ENCODE data around the gene SP7.

- TF ChIP-seq POLR2A (IDR thresholded peaks at IDR 0.05; ENCODE audit: low read depth) (no peak), CTCF (IDR thresholded peaks at IDR 0.05) (no peak), POLR2AphosphoS5 (IDR thresholded peaks at IDR 0.05) (no peak), EP300 (IDR thresholded peaks at IDR 0.05) (no peak)
Measured at GRCh38 chr12:53324113-53324778, 11.9 kb downstream of the SP7 start.

Data from esophagus muscularis mucosa (tissue), 4 donors.